OCI-LY1 (cell line): ENCODE data around the gene USP3.

Experiments
- H2AFZ ChIP-seq: fragments of 200-600 bp; sonication (generic), shearing (Covaris generic); 2 replicates; pipeline ENCODE4 v1.6.0; 2014; ENCODE audit warnings: antibody characterized with exemption, mild to moderate bottlenecking, low read length
- H3F3A ChIP-seq: fragments of 200-600 bp; sonication (generic), shearing (Covaris generic); 2 replicates; pipeline ENCODE4 v1.6.0; 2014; ENCODE audit warnings: mild to moderate bottlenecking, antibody characterized with exemption, low read length, moderate library complexity; ENCODE audit not compliant: insufficient read depth
- H3K27ac ChIP-seq: fragments of 200-600 bp; sonication (generic); 2 replicates; pipeline ENCODE4 v1.5.1; 2014; ENCODE audit warnings: low read length, mixed run types, mild to moderate bottlenecking, low read depth; ENCODE audit not compliant: poor library complexity, severe bottlenecking
- H3K27me3 ChIP-seq: fragments of 200-600 bp; sonication (generic); 2 replicates; pipeline ENCODE4 v1.6.0; 2014; ENCODE audit warnings: antibody characterized with exemption, mild to moderate bottlenecking, low read length, moderate library complexity; ENCODE audit not compliant: insufficient read depth
- H3K36me3 ChIP-seq: fragments of 200-600 bp; sonication (generic); 2 replicates; pipeline ENCODE4 v1.6.1; 2014; ENCODE audit warnings: mild to moderate bottlenecking, antibody characterized with exemption, low read length, moderate library complexity, mixed read lengths; ENCODE audit not compliant: insufficient read depth
- H3K4me1 ChIP-seq: fragments of 200-600 bp; sonication (generic); 2 replicates; pipeline ENCODE4 v1.5.1; 2014; ENCODE audit warnings: mild to moderate bottlenecking, low read length, moderate library complexity; ENCODE audit not compliant: insufficient read depth, severe bottlenecking
- H3K4me2 ChIP-seq: fragments of 200-600 bp; sonication (generic), shearing (Covaris generic); 2 replicates; pipeline ENCODE4 v1.6.1; 2014; ENCODE audit warnings: low read length
- H3K4me3 ChIP-seq: fragments of 200-600 bp; sonication (generic); 2 replicates; pipeline ENCODE4 v1.5.1; 2014; ENCODE audit warnings: low read length, low read depth, mild to moderate bottlenecking, mixed read lengths; ENCODE audit not compliant: poor library complexity, severe bottlenecking
- H3K79me2 ChIP-seq: fragments of 200-600 bp; shearing (Covaris generic); 2 replicates; pipeline ENCODE4 v1.6.1; 2016; ENCODE audit warnings: mixed run types, low read length, mixed read lengths; ENCODE audit not compliant: insufficient read depth
- H3K9ac ChIP-seq: fragments of 200-600 bp; sonication (generic), shearing (Covaris generic); 2 replicates; pipeline ENCODE4 v1.6.1; 2014; ENCODE audit warnings: mild to moderate bottlenecking, low read length, mixed read lengths
- H3K9me2 ChIP-seq: fragments of 200-600 bp; sonication (generic), shearing (Covaris generic); 2 replicates; pipeline ENCODE4 v1.6.1; 2014; ENCODE audit warnings: low read depth, mild to moderate bottlenecking, low read length, mixed read lengths
- H3K9me3 ChIP-seq: fragments of 200-600 bp; shearing (Covaris generic); 2 replicates; pipeline ENCODE4 v1.6.1; 2014; ENCODE audit warnings: low read length, mixed read lengths
- H4K20me1 ChIP-seq: fragments of 200-600 bp; sonication (generic), shearing (Covaris generic); 2 replicates; pipeline ENCODE4 v1.6.0; 2016; ENCODE audit warnings: mild to moderate bottlenecking, low read length; ENCODE audit not compliant: insufficient read depth
- EZH2 ChIP-seq: fragments of 200-600 bp; sonication (generic), shearing (Covaris generic); IDR thresholded peaks from 2 replicates; pipeline ENCODE4 v1.8.0; 2017; ENCODE audit warnings: borderline replicate concordance, mixed run types, mild to moderate bottlenecking, antibody characterized with exemption, low read length, moderate library complexity, mixed read lengths
- TF ChIP-seq, protein P1 (sequence below): fragments of 200-600 bp; sonication (generic), shearing (Covaris generic); IDR thresholded peaks from 2 replicates; pipeline ENCODE4 v1.5.1; 2017; ENCODE audit warnings: mild to moderate bottlenecking, antibody characterized with exemption, low read length, moderate library complexity, mixed read lengths

Gene USP3

DNA sequence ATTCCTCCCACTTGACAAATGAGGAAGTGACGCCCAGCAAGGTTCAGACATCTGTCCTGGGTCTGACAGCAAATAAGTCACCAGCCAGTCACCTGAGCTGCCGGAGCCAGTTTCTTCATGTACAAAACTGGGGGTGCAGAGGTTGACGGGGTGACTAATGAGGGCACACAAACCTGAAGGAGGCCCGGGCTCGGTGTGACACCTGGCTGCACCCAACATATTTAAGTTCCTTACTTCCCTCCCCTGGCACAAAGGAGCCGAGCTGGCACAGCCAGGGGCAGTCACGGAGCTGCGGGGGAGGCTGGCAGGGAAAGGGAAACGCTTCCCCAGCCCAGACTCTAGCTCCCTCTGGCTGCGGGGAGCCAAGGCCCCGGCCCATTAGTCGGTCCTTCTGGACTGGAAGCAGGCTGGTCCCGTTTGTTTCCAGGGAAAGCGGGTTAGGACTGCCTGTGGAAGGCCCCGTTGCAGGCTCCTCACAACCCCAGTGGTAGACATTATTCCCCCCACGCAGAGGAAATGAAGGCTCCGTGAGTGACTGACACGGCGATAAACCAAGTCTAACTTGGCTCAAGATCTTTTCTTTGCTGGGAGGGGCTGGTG lies 95.1 kb downstream of the USP3 start:
- TF ChIP-seq, protein P1, sequence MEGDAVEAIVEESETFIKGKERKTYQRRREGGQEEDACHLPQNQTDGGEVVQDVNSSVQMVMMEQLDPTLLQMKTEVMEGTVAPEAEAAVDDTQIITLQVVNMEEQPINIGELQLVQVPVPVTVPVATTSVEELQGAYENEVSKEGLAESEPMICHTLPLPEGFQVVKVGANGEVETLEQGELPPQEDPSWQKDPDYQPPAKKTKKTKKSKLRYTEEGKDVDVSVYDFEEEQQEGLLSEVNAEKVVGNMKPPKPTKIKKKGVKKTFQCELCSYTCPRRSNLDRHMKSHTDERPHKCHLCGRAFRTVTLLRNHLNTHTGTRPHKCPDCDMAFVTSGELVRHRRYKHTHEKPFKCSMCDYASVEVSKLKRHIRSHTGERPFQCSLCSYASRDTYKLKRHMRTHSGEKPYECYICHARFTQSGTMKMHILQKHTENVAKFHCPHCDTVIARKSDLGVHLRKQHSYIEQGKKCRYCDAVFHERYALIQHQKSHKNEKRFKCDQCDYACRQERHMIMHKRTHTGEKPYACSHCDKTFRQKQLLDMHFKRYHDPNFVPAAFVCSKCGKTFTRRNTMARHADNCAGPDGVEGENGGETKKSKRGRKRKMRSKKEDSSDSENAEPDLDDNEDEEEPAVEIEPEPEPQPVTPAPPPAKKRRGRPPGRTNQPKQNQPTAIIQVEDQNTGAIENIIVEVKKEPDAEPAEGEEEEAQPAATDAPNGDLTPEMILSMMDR = peak; percentile 49
- no peak for TF ChIP-seq EZH2
- H3K27ac ChIP-seq = peak overlapping the region; percentile 89
- no peaks in the 10 kb centered on the region for H3K9me3 ChIP-seq
- no peaks in the 10 kb centered on the region for H3K79me2 ChIP-seq
- no peaks in the 10 kb centered on the region for H3K9me2 ChIP-seq
- no peaks in the 10 kb centered on the region for H3K36me3 ChIP-seq
- no peaks in the 10 kb centered on the region for H3K27me3 ChIP-seq
- no peaks in the 10 kb centered on the region for H4K20me1 ChIP-seq
- H3K4me2 ChIP-seq = peak overlapping the region; percentile 75
- H3F3A ChIP-seq = 0 out of 2 replicates have a peak, but pooled peaks cover 2% of the 10 kb centered on the region
- H3K4me1 ChIP-seq = peaks cover 79% of the 10 kb centered on the region
- no peak overlapping the region for H2AFZ ChIP-seq
- peak overlapping the region; percentile 70 for H3K4me3 ChIP-seq
- H3K9ac ChIP-seq = peak overlapping the region; percentile 87

DNA sequence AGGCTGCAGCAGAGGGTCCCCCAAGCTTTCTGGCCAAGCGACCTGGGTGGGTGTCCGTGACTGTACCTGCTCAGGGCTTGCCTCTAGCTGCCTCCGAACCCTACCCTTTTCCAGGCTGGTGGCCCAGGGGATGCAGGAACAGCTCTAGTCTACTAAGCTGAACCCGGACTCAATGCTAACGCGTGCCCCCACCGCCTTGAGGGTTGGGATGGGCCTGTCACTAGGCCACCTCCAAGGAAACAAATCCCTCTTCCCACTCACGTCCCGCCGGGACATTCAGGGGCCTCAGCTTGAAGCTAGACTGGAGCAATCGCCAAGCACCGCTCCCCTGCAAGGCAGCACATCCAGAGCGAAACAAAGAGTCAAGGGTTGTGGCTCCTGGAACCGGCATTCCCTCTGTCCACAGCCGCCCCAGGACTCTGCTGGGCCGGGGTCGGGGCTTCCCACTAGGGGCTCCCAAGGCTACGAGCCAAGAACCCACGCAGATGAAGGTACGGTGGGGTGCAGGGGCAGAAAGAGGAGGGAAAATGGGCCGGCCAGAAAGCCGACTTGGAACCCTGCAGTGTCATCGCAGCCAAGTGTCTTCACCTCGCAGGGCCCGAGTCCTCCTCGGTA lies 95.7 kb downstream of the USP3 start:
- no peaks in the 10 kb centered on the region for H3K27me3 ChIP-seq
- peak overlapping the region; percentile 75 for H3K4me2 ChIP-seq
- 0 out of 2 replicates have a peak, but pooled peaks cover 2% of the 10 kb centered on the region for H3F3A ChIP-seq
- no peaks in the 10 kb centered on the region for H3K9me3 ChIP-seq
- H4K20me1 ChIP-seq = no peaks in the 10 kb centered on the region
- peak overlapping the region; percentile 89 for H3K27ac ChIP-seq
- no peaks in the 10 kb centered on the region for H3K36me3 ChIP-seq
- no peaks in the 10 kb centered on the region for H3K79me2 ChIP-seq
- peaks cover 73% of the 10 kb centered on the region for H3K4me1 ChIP-seq
- no peaks in the 10 kb centered on the region for H3K9me2 ChIP-seq
- peak overlapping the region; percentile 70 for H3K4me3 ChIP-seq
- no peak overlapping the region for H2AFZ ChIP-seq
- no peak for TF ChIP-seq EZH2
- TF ChIP-seq, protein P1 = no peak
- H3K9ac ChIP-seq = peak overlapping the region; percentile 87

DNA sequence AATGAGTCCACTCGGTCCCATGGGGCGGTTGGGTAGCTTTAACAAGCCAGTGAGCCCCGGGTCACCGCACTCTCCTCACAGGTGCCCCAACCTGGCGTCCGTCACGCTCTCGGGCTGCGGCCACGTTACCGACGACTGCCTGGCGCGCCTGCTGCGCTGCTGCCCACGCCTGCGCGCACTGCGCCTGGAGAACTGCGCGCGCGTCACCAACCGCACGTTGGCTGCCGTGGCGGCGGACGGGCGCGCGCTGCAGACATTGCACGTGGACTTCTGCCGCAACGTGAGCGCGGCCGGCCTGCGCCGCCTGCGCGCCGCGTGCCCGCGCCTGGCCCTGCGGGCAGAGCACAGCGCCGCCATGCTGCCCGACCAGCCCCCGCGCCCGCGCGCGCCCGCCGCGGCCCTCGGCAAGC lies 96.2 kb downstream of the USP3 start:
- H3K27ac ChIP-seq = peak overlapping the region; percentile 89
- no peaks in the 10 kb centered on the region for H3K9me3 ChIP-seq
- H3K36me3 ChIP-seq = no peaks in the 10 kb centered on the region
- H2AFZ ChIP-seq = no peak overlapping the region
- H3K27me3 ChIP-seq = no peaks in the 10 kb centered on the region
- no peaks in the 10 kb centered on the region for H3K9me2 ChIP-seq
- peak overlapping the region; percentile 88 for H3K9ac ChIP-seq
- 0 out of 2 replicates have a peak, but pooled peaks cover 2% of the 10 kb centered on the region for H3F3A ChIP-seq
- H4K20me1 ChIP-seq = no peaks in the 10 kb centered on the region
- peaks cover 69% of the 10 kb centered on the region for H3K4me1 ChIP-seq
- H3K4me2 ChIP-seq = peak overlapping the region; percentile 76
- TF ChIP-seq EZH2 = no peak
- TF ChIP-seq, protein P1 = no peak
- H3K79me2 ChIP-seq = no peaks in the 10 kb centered on the region
- H3K4me3 ChIP-seq = peak overlapping the region; percentile 70
